Right lobe of liver (tissue), 4 donors: Measurements from ENCODE around the gene ACACA.

Source experiments
- POLR2A ChIP-seq: fragments of 450-650 bp; IDR thresholded peaks from one replicate; pipeline ENCODE4 v1.6.1; 2017; ENCODE audit warnings: antibody characterized with exemption, mild to moderate bottlenecking
- TF ChIP-seq, protein P1 (sequence below), 4 donors: fragments of 200-600 bp in 3 of 4; fragments of 450-650 bp in 1 of 4; IDR thresholded peaks; one replicate each; pipeline versions ENCODE4 v1.5.1 to v1.8.0; 2016 to 2022; ENCODE audit warnings: antibody characterized with exemption in 4 of 4, mild to moderate bottlenecking in 2 of 4
- donor health status: DM: no; HTN: no; CAD: no.
- donor health status: DM: no; HTN: no; CAD: no.
- donor health status: DM: no; HTN: yes; CAD: no.

GRCh38 chr17:37312137-37312923 lies 94.3 kb downstream of the ACACA start:
- TF ChIP-seq, protein P1, sequence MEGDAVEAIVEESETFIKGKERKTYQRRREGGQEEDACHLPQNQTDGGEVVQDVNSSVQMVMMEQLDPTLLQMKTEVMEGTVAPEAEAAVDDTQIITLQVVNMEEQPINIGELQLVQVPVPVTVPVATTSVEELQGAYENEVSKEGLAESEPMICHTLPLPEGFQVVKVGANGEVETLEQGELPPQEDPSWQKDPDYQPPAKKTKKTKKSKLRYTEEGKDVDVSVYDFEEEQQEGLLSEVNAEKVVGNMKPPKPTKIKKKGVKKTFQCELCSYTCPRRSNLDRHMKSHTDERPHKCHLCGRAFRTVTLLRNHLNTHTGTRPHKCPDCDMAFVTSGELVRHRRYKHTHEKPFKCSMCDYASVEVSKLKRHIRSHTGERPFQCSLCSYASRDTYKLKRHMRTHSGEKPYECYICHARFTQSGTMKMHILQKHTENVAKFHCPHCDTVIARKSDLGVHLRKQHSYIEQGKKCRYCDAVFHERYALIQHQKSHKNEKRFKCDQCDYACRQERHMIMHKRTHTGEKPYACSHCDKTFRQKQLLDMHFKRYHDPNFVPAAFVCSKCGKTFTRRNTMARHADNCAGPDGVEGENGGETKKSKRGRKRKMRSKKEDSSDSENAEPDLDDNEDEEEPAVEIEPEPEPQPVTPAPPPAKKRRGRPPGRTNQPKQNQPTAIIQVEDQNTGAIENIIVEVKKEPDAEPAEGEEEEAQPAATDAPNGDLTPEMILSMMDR (IDR thresholded peaks at IDR 0.05) = no peak
- no peak for TF ChIP-seq POLR2A
